Testis (tissue), 3 donors: ENCODE measurements around the gene ITGB5. TPM values are rescaled to one million over a fixed set of nuclear protein-coding genes. Genes with fewer than 3 reads are reported as not detected.
A peak's percentile ranks its signal among the peaks of the same experiment; 100 is the strongest.

Experiments
- DNase-seq: peaks from one replicate; pipeline ENCODE4 v3.0.0-alpha.2; 2019
- H3K27ac ChIP-seq, 2 donors: fragments of 200-600 bp; sonication (generic); one replicate each; pipeline ENCODE4 v1.5.1; 2019
- H3K27me3 ChIP-seq: fragments of 200-600 bp; sonication (generic); one replicate; pipeline ENCODE4 v1.5.1; 2019
- H3K36me3 ChIP-seq: fragments of 200-600 bp; sonication (generic); one replicate; pipeline ENCODE4 v1.5.1; 2017; ENCODE audit warnings: low read depth; ENCODE audit errors: missing control alignments
- H3K4me1 ChIP-seq: fragments of 200-600 bp; sonication (generic); one replicate; pipeline ENCODE4 v1.5.1; 2019
- H3K4me3 ChIP-seq, 2 donors: fragments of 200-600 bp; sonication (generic); one replicate each; pipeline ENCODE4 v1.5.1; 2017 to 2019
- H3K9me3 ChIP-seq: fragments of 200-600 bp; sonication (generic); one replicate; pipeline ENCODE4 v1.5.1; 2017
- POLR2A ChIP-seq: fragments of 450-650 bp; IDR thresholded peaks from one replicate; pipeline ENCODE4 v1.6.1; 2017; ENCODE audit warnings: antibody characterized with exemption, mild to moderate bottlenecking, moderate library complexity
- WGBS, 2 donors: methylation state at CpG; one replicate each; pipeline ENCODE4 v1.1.5; 2018; 5-methylcytosine and 5-hydroxymethylcytosine counted together
- intact Hi-C: fragments of 100-400 bp; cut with DNase I; formaldehyde crosslinking; loops from one replicate; pipeline ENCODE4 v1.15.1; 2023; ENCODE audit warnings: low total_unique reads
- polyA plus RNA-seq: library from polyadenylated mRNA; stranded (reverse); fragments of 350-450 nt; fragmentation: Illumina TruSeq; extraction: RNeasy Lipid Tissue Mini Kit (QIAGEN cat#74804); gene quantifications from one replicate; pipeline ENCODE4 v1.2.3, GENCODE V29; 2014; ENCODE audit warnings: low read depth, low replicate concordance; ENCODE audit not compliant: insufficient read depth
- total RNA-seq, 2 donors: library from RNA; depleted of rRNA; stranded (reverse); fragments of >200 nt; gene quantifications; one replicate each; pipeline ENCODE4 v1.2.3, GENCODE V29; 2016
- TF ChIP-seq, protein P1 (sequence below), 3 experiments: fragments of 450-650 bp in 2 of 3; fragments of 200-600 bp in 1 of 3; sonication (generic) in 1 of 3; IDR thresholded peaks; one replicate each; pipeline ENCODE4 v1.5.1; 2016 to 2019; ENCODE audit warnings: antibody characterized with exemption in 3 of 3, mild to moderate bottlenecking in 2 of 3, moderate library complexity in 1 of 3

Gene ITGB5
- total and polyA plus RNA-seq, 3 donors from 2014 or later: 46.0 to 101 (median 76.9) TPM

GRCh38 chr3:124812291-124813265 is 74.6 kb downstream of the ITGB5 start:
- peaks cover 4% of the 10 kb centered on the region for H3K4me1 ChIP-seq
- H3K36me3 ChIP-seq: no peaks in the 10 kb centered on the region
- H3K27ac ChIP-seq: peak overlapping the region in 1 of 2 donors; percentile 58
- no peaks in the 10 kb centered on the region for H3K9me3 ChIP-seq
- WGBS, 2 donors: 54 to 60% methylated on average over 15 of the region's 15 CpGs
- TF ChIP-seq POLR2A: no peak
- TF ChIP-seq, protein P1, sequence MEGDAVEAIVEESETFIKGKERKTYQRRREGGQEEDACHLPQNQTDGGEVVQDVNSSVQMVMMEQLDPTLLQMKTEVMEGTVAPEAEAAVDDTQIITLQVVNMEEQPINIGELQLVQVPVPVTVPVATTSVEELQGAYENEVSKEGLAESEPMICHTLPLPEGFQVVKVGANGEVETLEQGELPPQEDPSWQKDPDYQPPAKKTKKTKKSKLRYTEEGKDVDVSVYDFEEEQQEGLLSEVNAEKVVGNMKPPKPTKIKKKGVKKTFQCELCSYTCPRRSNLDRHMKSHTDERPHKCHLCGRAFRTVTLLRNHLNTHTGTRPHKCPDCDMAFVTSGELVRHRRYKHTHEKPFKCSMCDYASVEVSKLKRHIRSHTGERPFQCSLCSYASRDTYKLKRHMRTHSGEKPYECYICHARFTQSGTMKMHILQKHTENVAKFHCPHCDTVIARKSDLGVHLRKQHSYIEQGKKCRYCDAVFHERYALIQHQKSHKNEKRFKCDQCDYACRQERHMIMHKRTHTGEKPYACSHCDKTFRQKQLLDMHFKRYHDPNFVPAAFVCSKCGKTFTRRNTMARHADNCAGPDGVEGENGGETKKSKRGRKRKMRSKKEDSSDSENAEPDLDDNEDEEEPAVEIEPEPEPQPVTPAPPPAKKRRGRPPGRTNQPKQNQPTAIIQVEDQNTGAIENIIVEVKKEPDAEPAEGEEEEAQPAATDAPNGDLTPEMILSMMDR (IDR thresholded peaks at IDR 0.05): no peak
- H3K4me3 ChIP-seq: no peak overlapping the region
- H3K27me3 ChIP-seq: no peaks in the 10 kb centered on the region
- peak; percentile 34 for DNase-seq
- intact Hi-C loops: no loop called here

DNA sequence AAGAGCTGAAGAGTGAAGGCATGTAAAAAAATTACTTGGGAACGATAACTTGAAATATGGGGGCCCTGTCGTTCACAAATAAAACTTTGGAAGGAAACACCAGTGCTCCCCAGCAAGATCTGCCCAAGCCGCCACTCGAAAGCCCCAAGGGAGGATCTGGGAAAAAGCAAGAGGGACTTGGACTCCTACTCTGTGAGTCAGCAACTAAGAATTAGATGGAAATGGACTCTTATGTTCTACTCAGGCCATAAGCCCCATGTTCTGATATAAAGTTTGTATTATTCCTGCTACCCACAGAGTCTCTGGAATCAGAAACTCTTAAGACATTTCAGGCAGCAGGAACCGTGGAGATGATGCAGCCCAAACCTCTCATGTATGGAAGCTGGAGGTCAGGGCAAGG is 75.7 kb downstream of the ITGB5 start:
- no peak for TF ChIP-seq POLR2A
- intact Hi-C loops: no loop called here
- H3K4me1 ChIP-seq: peaks cover 4% of the 10 kb centered on the region
- DNase-seq: no peak
- no peak overlapping the region for H3K27ac ChIP-seq
- no peaks in the 10 kb centered on the region for H3K9me3 ChIP-seq
- H3K27me3 ChIP-seq: no peaks in the 10 kb centered on the region
- no peaks in the 10 kb centered on the region for H3K36me3 ChIP-seq
- no peak overlapping the region for H3K4me3 ChIP-seq
- 62 to 87% methylated on average over 5 of the region's 5 CpGs for WGBS, 2 donors

GRCh38 chr3:124810970-124811369 is 76.2 kb downstream of the ITGB5 start:
- DNase-seq: no peak
- no peaks in the 10 kb centered on the region for H3K9me3 ChIP-seq
- no peaks in the 10 kb centered on the region for H3K27me3 ChIP-seq
- TF ChIP-seq, protein P1 (IDR thresholded peaks at IDR 0.05): no peak
- TF ChIP-seq POLR2A: no peak
- WGBS, 2 donors: 66 to 80% methylated on average over 4 of the region's 4 CpGs
- H3K4me1 ChIP-seq: peaks cover 4% of the 10 kb centered on the region
- H3K36me3 ChIP-seq: no peaks in the 10 kb centered on the region
- intact Hi-C loops: no loop called here
- no peak overlapping the region for H3K4me3 ChIP-seq
- H3K27ac ChIP-seq: no peak overlapping the region

- 63 to 66% methylated on average over 3 of the region's 3 CpGs for WGBS, 2 donors
These were observed 78.1 kb downstream of the ITGB5 start for GRCh38 chr3:124809039-124809438.

GRCh38 chr3:124805671-124806070 is 81.5 kb downstream of the ITGB5 start:
- H3K27ac ChIP-seq: no peak overlapping the region
- H3K9me3 ChIP-seq: no peaks in the 10 kb centered on the region
- WGBS, 2 donors: 78 to 92% methylated on average over 4 of the region's 4 CpGs
- no peaks in the 10 kb centered on the region for H3K27me3 ChIP-seq
- no peak for TF ChIP-seq POLR2A
- TF ChIP-seq, protein P1 (IDR thresholded peaks at IDR 0.05): no peak
- H3K4me3 ChIP-seq: no peak overlapping the region
- DNase-seq: no peak
- intact Hi-C loops: no loop called here
- peaks cover 14% of the 10 kb centered on the region for H3K4me1 ChIP-seq
- H3K36me3 ChIP-seq: no peaks in the 10 kb centered on the region

More at GRCh38 chr3:124809039-124809438, 78.1 kb downstream of the ITGB5 start:
- Histone ChIP-seq H3K9me3 (no peaks in the 10 kb centered on the region), H3K27ac (no peak overlapping the region), H3K4me1 (peaks cover 4% of the 10 kb centered on the region), H3K36me3 (no peaks in the 10 kb centered on the region), H3K27me3 (no peaks in the 10 kb centered on the region), H3K4me3 (no peak overlapping the region)
- intact Hi-C loops: no loop called here
- no peak for DNase-seq
- TF ChIP-seq POLR2A: no peak
- TF ChIP-seq, protein P1 (IDR thresholded peaks at IDR 0.05): no peak
